Measurements from ENCODE around the gene PGAP2. TPM values are rescaled to one million over a fixed set of nuclear protein-coding genes. Genes with fewer than 3 reads are reported as not detected.
A peak's percentile ranks its signal among the peaks of the same experiment; 100 is the strongest.
"Not testable (repeated sequence)": the region's sequence is repeated elsewhere in the genome, so short reads cannot be mapped to it uniquely, and the experiment has no call there.

The PGAP2 gene
- total RNA-seq, 2 experiments from 2014 or later, result 18.0 to 19.0 TPM

- Mint-ChIP-seq H3K27ac (peak overlapping the region; percentile 87), H3K4me1 (peaks cover 75% of the 10 kb centered on the region), H3K4me3 (peak overlapping the region; percentile 97), H3K36me3 (ENCODE audit: low read depth) (peaks cover 46% of the 10 kb centered on the region)
- H3K27me3 Mint-ChIP-seq, H3K9me3 Mint-ChIP-seq: not testable (repeated sequence)
- peak; percentile 63 for DNase-seq
- ChIA-PET CTCF (interaction anchor here (0.8 to 11.3 kb wide), 6 partner anchors 9 to 212 kb away, joined by 3 to 222 read pairs (median 22); partner anchors contain the start of gene RHOG), POLR2A (interaction anchor here (1.0 to 15.0 kb wide), 6 partner anchors 20 to 235 kb away, joined by 3 to 639 read pairs (median 8); partner anchors contain the start of gene RHOG)
Measured at GRCh38 chr11:3860898-3861393, 52.6 kb downstream of the PGAP2 start.

DNA sequence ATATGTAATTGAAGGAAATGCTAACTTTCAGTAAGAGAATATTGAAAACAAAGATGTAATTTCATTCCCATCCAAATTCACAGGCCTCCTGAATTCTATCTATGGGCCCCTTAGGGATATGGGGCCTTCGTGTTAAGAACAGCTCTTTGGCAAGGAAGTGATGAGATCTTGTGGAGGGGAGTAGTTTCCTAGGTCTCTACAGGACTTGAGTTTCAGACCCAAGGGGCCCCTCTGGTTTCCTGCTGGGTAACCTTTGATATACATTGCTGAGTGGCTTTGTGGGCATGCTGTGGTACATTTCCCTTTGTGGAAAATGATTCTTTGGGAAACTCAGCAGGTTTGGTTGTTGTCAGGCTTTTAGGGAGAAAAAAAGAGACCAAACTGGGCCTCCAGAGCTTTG, 53.3 kb downstream of the PGAP2 start:
- ChIA-PET CTCF (interaction anchor here (0.9 to 11.3 kb wide), 5 partner anchors 10 to 211 kb away, joined by 3 to 222 read pairs (median 38); partner anchors contain the start of gene RHOG), POLR2A (interaction anchor here (1.1 to 15.0 kb wide), 4 partner anchors 10 to 93 kb away, joined by 3 to 639 read pairs (median 8); partner anchors contain the start of gene RHOG)
- peaks cover 38% of the 10 kb centered on the region for H3K36me3 Mint-ChIP-seq (ENCODE audit: low read depth)
- H3K9me3 Mint-ChIP-seq, result no peaks in the 10 kb centered on the region
- no peak for DNase-seq
- H3K4me3 Mint-ChIP-seq, result peak overlapping the region; percentile 97
- H3K4me1 Mint-ChIP-seq, result peaks cover 82% of the 10 kb centered on the region
- no peaks in the 10 kb centered on the region for H3K27me3 Mint-ChIP-seq
- H3K27ac Mint-ChIP-seq, result peak overlapping the region; percentile 87

- Mint-ChIP-seq H3K27me3 (no peaks in the 10 kb centered on the region), H3K4me1 (peaks cover 81% of the 10 kb centered on the region), H3K4me3 (no peak overlapping the region), H3K27ac (peak overlapping the region; percentile 71), H3K9me3 (no peaks in the 10 kb centered on the region), H3K36me3 (ENCODE audit: low read depth) (peaks cover 39% of the 10 kb centered on the region)
- CTCF ChIA-PET, result interaction anchor here (0.7 to 20.3 kb wide), 3 partner anchors 8 to 175 kb away, joined by 3 to 222 read pairs (median 3); partner anchors contain the start of gene STIM1
- DNase-seq, result no peak
- POLR2A ChIA-PET, result interaction anchor here (0.5 to 17.2 kb wide), 5 partner anchors 11 to 77 kb away, joined by 3 to 174 read pairs (median 4); partner anchors contain the start of genes RHOG and STIM1
Measured at GRCh38 chr11:3865388-3866193, 57.2 kb downstream of the PGAP2 start.

DNA sequence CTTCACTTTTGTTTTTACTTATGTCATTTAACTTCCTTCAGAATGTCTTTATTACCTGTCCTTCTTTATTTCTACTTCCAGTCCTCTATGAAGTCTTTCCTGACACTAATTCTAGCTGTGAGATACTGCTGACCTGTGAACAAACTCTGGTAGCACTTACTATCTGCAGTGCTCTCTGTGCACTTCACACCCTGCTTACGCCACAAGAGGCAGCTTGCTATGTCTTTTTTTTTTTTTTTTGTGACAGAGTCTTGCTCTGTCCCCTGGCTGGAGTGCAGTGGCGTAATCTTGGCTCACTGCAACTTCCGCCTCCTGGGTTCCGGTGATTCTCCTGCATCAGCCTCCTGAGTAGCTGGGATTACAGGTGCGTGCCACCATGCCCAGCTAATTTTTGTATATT, 57.8 kb downstream of the PGAP2 start:
- Mint-ChIP-seq H3K27me3 (no peaks in the 10 kb centered on the region), H3K36me3 (ENCODE audit: low read depth) (peaks cover 38% of the 10 kb centered on the region), H3K9me3 (no peaks in the 10 kb centered on the region), H3K27ac (peak overlapping the region; percentile 71), H3K4me1 (peaks cover 81% of the 10 kb centered on the region), H3K4me3 (no peak overlapping the region)
- no peak for DNase-seq
- POLR2A ChIA-PET, result interaction anchor here (0.6 to 17.2 kb wide), 2 partner anchors 12 to 26 kb away, joined by 3 to 174 read pairs; partner anchors contain the start of genes RHOG and STIM1
- CTCF ChIA-PET, result interaction anchor here (0.7 to 20.3 kb wide), 3 partner anchors 9 to 175 kb away, joined by 3 to 222 read pairs (median 3); partner anchors contain the start of gene STIM1

- DNase-seq, result no peak
- POLR2A ChIA-PET, result interaction anchor here (1.2 to 17.2 kb wide), 3 partner anchors 12 to 27 kb away, joined by 3 to 174 read pairs (median 12); partner anchors contain the start of genes RHOG and STIM1
- Mint-ChIP-seq H3K9me3 (no peaks in the 10 kb centered on the region), H3K27me3 (no peaks in the 10 kb centered on the region), H3K36me3 (ENCODE audit: low read depth) (peaks cover 41% of the 10 kb centered on the region), H3K4me3 (no peak overlapping the region), H3K4me1 (peaks cover 81% of the 10 kb centered on the region), H3K27ac (peak overlapping the region; percentile 50)
- CTCF ChIA-PET, result interaction anchor here (1.4 to 20.3 kb wide), 3 partner anchors 10 to 206 kb away, joined by 4 to 222 read pairs (median 6); partner anchors contain the start of gene STIM1
Measured at GRCh38 chr11:3866836-3867208, 58.5 kb downstream of the PGAP2 start.

- ChIA-PET CTCF (interaction anchor here (0.7 to 20.3 kb wide), 4 partner anchors 10 to 205 kb away, joined by 3 to 222 read pairs (median 5); partner anchors contain the start of gene STIM1), POLR2A (interaction anchor here (1.2 to 17.2 kb wide), 3 partner anchors 13 to 27 kb away, joined by 3 to 174 read pairs (median 12); partner anchors contain the start of genes RHOG and STIM1)
- no peaks in the 10 kb centered on the region for H3K27me3 Mint-ChIP-seq
- H3K27ac Mint-ChIP-seq, result peak overlapping the region; percentile 50
- no peak for DNase-seq
- peaks cover 37% of the 10 kb centered on the region for H3K36me3 Mint-ChIP-seq (ENCODE audit: low read depth)
- no peak overlapping the region for H3K4me3 Mint-ChIP-seq
- no peaks in the 10 kb centered on the region for H3K9me3 Mint-ChIP-seq
- peaks cover 81% of the 10 kb centered on the region for H3K4me1 Mint-ChIP-seq
Measured at GRCh38 chr11:3867209-3868091, 59.1 kb downstream of the PGAP2 start.

GRCh38 chr11:3873712-3874349, 65.5 kb downstream of the PGAP2 start:
- CTCF ChIA-PET, result interaction anchor here (0.7 to 20.3 kb wide), 4 partner anchors 17 to 199 kb away, joined by 3 to 222 read pairs (median 11); partner anchors contain the start of genes RHOG and STIM1
- H3K27ac Mint-ChIP-seq, result no peak overlapping the region
- DNase-seq, result no peak
- peaks cover 33% of the 10 kb centered on the region for H3K36me3 Mint-ChIP-seq (ENCODE audit: low read depth)
- H3K4me1 Mint-ChIP-seq, result peaks cover 62% of the 10 kb centered on the region
- no peak overlapping the region for H3K4me3 Mint-ChIP-seq
- H3K9me3 Mint-ChIP-seq, result no peaks in the 10 kb centered on the region
- H3K27me3 Mint-ChIP-seq, result no peaks in the 10 kb centered on the region
- POLR2A ChIA-PET, result interaction anchor here (17.2 kb wide), 1 partner anchor 19 kb away, joined by 174 read pairs; the partner anchor contains the start of gene STIM1

Other genes starting within 250 kb of the PGAP2 start
- not detected for gene ART5, start 166.6 kb upstream of the PGAP2 start, total RNA-seq
- gene ART1, start 163.4 kb upstream of the PGAP2 start, total RNA-seq, result not detected
- 1 to 10 TPM; 1.5 to 1.6 TPM for gene CHRNA10, start 137.2 kb upstream of the PGAP2 start, total RNA-seq
- gene NUP98, start 11.0 kb upstream of the PGAP2 start, total RNA-seq, result 10 to 100 TPM; 93.9 to 95.2 TPM
- gene RHOG, start 32.4 kb downstream of the PGAP2 start, total RNA-seq, result 100 to 1,000 TPM; 192 to 201 TPM
- 100 to 1,000 TPM; 111 to 113 TPM for gene STIM1, start 47.1 kb downstream of the PGAP2 start, total RNA-seq

Data from activated CD4-positive, alpha-beta memory T cell treated with anti-CD3 and anti-CD28 coated beads, Interleukin-2, amount 10 ng/mL, durations not matched to agents 7 days and 5 days (primary cell).